Liver (tissue), 9 donors: ENCODE data around the gene STK25. TPM values are rescaled to one million over a fixed set of nuclear protein-coding genes. Genes with fewer than 3 reads are reported as not detected.

Source experiments
- DNase-seq: peaks from one replicate; pipeline ENCODE4 v3.0.0-alpha.2; 2017; ENCODE audit warnings: low spot score
- H3K27ac ChIP-seq, 2 donors: one replicate each; pipeline ENCODE4 v1.7.0; 2013; ENCODE audit warnings: inconsistent platforms in 2 of 2, low read length in 2 of 2, control low read depth in 1 of 2, low read depth in 1 of 2, mild to moderate bottlenecking in 1 of 2
- H3K27me3 ChIP-seq, 4 donors: one replicate each; pipeline versions ENCODE4 v1.6.1 to v1.7.0; 2013; ENCODE audit warnings: low read length in 3 of 4, inconsistent platforms in 1 of 4, mild to moderate bottlenecking in 1 of 4, moderate library complexity in 1 of 4; ENCODE audit not compliant: control insufficient read depth in 4 of 4, insufficient read depth in 4 of 4
- H3K36me3 ChIP-seq, 4 donors: one replicate each; pipeline versions ENCODE4 v1.6.1 to v1.7.0; 2013; ENCODE audit warnings: low read length in 3 of 4, mild to moderate bottlenecking in 3 of 4, low read depth in 1 of 4, moderate library complexity in 1 of 4; ENCODE audit not compliant: control insufficient read depth in 4 of 4, insufficient read depth in 3 of 4
- H3K4me1 ChIP-seq, 4 donors: one replicate each; pipeline versions ENCODE4 v1.6.1 to v1.7.0; 2013; ENCODE audit warnings: low read length in 3 of 4, mild to moderate bottlenecking in 3 of 4, moderate library complexity in 1 of 4; ENCODE audit not compliant: control insufficient read depth in 4 of 4, insufficient read depth in 4 of 4
- H3K4me3 ChIP-seq, 3 donors: one replicate each; pipeline versions ENCODE4 v1.6.1 to v1.7.0; 2013; ENCODE audit warnings: low read length in 3 of 3, control low read depth in 1 of 3, low read depth in 1 of 3, mild to moderate bottlenecking in 1 of 3
- H3K9ac ChIP-seq, 2 donors: one replicate each; pipeline ENCODE4 v1.7.0; 2013; ENCODE audit warnings: low read length in 2 of 2, mild to moderate bottlenecking in 2 of 2, moderate library complexity in 2 of 2, control low read depth in 1 of 2, low read depth in 1 of 2
- H3K9me3 ChIP-seq, 4 donors: one replicate each; pipeline versions ENCODE4 v1.6.1 to v1.7.0; 2013; ENCODE audit warnings: low read length in 3 of 4; ENCODE audit not compliant: control insufficient read depth in 4 of 4
- FOXA2 ChIP-seq: IDR thresholded peaks from 2 replicates; pipeline ENCODE4 v1.6.1; 2016; ENCODE audit warnings: antibody characterized with exemption
- GABPA ChIP-seq, 2 donors: IDR thresholded peaks in 1 of 2; conservative IDR thresholded peaks in 1 of 2; 2 replicates each; pipeline ENCODE4 v1.6.1; 2016; ENCODE audit warnings: antibody characterized with exemption in 2 of 2, mild to moderate bottlenecking in 1 of 2, moderate library complexity in 1 of 2
- HNF4A ChIP-seq, 2 donors: conservative IDR thresholded peaks; 2 replicates each; pipeline ENCODE4 v1.6.1; 2016; ENCODE audit warnings: antibody characterized with exemption in 2 of 2, mild to moderate bottlenecking in 2 of 2
- HNF4G ChIP-seq: IDR thresholded peaks from 2 replicates; pipeline ENCODE4 v1.6.1; 2016; ENCODE audit warnings: antibody characterized with exemption
- JUND ChIP-seq, 2 donors: IDR thresholded peaks; 2 replicates each; pipeline ENCODE4 v1.6.1; 2016; ENCODE audit warnings: antibody characterized with exemption in 2 of 2
- NR2F2 ChIP-seq: IDR thresholded peaks from 2 replicates; pipeline ENCODE4 v1.6.1; 2016; ENCODE audit warnings: antibody characterized with exemption
- RAD21 ChIP-seq, 2 donors: IDR thresholded peaks; 2 replicates each; pipeline ENCODE4 v1.6.1; 2016; ENCODE audit warnings: antibody characterized with exemption in 2 of 2, mild to moderate bottlenecking in 2 of 2
- REST ChIP-seq: IDR thresholded peaks from 2 replicates; pipeline ENCODE4 v1.6.1; 2016; ENCODE audit warnings: antibody characterized with exemption, mild to moderate bottlenecking
- RXRA ChIP-seq, 2 donors: IDR thresholded peaks; 2 replicates each; pipeline ENCODE4 v1.6.1; 2017 to 2018; ENCODE audit warnings: antibody characterized with exemption in 2 of 2, mild to moderate bottlenecking in 1 of 2
- SP1 ChIP-seq: IDR thresholded peaks from 2 replicates; pipeline ENCODE4 v1.6.1; 2018; ENCODE audit warnings: antibody characterized with exemption, mild to moderate bottlenecking
- YY1 ChIP-seq: IDR thresholded peaks from 2 replicates; pipeline ENCODE4 v1.6.1; 2016; ENCODE audit warnings: antibody characterized with exemption, mild to moderate bottlenecking
- WGBS: extraction: QIAGEN DNeasy Blood & Tissue Kit; methylation state at CpG from one replicate; pipeline ENCODE4 v1.1.7; 2013; 5-methylcytosine and 5-hydroxymethylcytosine counted together
- polyA plus RNA-seq, 2 donors: library from polyadenylated mRNA; stranded (reverse) in 1 of 2; unstranded in 1 of 2; fragments of 200-250 nt in 1 of 2; fragments of >200 nt in 1 of 2; fragmentation: Nextera tagmentation in 1 of 2; extraction: Ambion mirVana in 1 of 2; gene quantifications; one replicate each; pipeline versions ENCODE4 v1.2.1 to v1.2.3, GENCODE V29; 2013 to 2015
- total RNA-seq, 2 donors: library from RNA; depleted of rRNA; stranded (reverse); fragments of >200 nt; gene quantifications; one replicate each; pipeline ENCODE4 v1.2.3, GENCODE V29; 2014
- TF ChIP-seq, protein P1 (sequence below): IDR thresholded peaks from 2 replicates; pipeline ENCODE4 v1.6.1; 2016; ENCODE audit warnings: antibody characterized with exemption
- TF ChIP-seq, protein P2 (sequence below): IDR thresholded peaks from 2 replicates; pipeline ENCODE4 v1.6.1; 2016; ENCODE audit warnings: antibody characterized with exemption
- donor health status: healthy.
- donor health status: healthy.
- donor health status: healthy.
- donor health status: healthy.
- donor health status: healthy.

The STK25 gene
- total and polyA plus RNA-seq, 4 donors, result 43.4 to 85.6 (median 67.3) TPM

- peaks cover 0 to 1% (median 0%) of the 10 kb centered on the region in 4 donors for H3K9me3 ChIP-seq
- H3K36me3 ChIP-seq, result peaks cover 0 to 3% (median 0%) of the 10 kb centered on the region in 4 donors
- H3K27ac ChIP-seq, result no peak overlapping the region
- WGBS, result 84% methylated on average over 12 of the region's 12 CpGs
- TF ChIP-seq SP1, result no peak
- TF ChIP-seq, protein P1, sequence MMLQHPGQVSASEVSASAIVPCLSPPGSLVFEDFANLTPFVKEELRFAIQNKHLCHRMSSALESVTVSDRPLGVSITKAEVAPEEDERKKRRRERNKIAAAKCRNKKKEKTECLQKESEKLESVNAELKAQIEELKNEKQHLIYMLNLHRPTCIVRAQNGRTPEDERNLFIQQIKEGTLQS, result no peak
- TF ChIP-seq, protein P2, sequence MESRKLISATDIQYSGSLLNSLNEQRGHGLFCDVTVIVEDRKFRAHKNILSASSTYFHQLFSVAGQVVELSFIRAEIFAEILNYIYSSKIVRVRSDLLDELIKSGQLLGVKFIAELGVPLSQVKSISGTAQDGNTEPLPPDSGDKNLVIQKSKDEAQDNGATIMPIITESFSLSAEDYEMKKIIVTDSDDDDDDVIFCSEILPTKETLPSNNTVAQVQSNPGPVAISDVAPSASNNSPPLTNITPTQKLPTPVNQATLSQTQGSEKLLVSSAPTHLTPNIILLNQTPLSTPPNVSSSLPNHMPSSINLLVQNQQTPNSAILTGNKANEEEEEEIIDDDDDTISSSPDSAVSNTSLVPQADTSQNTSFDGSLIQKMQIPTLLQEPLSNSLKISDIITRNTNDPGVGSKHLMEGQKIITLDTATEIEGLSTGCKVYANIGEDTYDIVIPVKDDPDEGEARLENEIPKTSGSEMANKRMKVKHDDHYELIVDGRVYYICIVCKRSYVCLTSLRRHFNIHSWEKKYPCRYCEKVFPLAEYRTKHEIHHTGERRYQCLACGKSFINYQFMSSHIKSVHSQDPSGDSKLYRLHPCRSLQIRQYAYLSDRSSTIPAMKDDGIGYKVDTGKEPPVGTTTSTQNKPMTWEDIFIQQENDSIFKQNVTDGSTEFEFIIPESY, result no peak
- TF ChIP-seq HNF4G, result no peak
- no peak for TF ChIP-seq YY1
- no peak for TF ChIP-seq NR2F2
- TF ChIP-seq JUND (IDR thresholded peaks at IDR 0.05), result no peak
- TF ChIP-seq FOXA2, result no peak
- TF ChIP-seq HNF4A (conservative IDR thresholded peaks at IDR 0.05), result no peak
- no peak for TF ChIP-seq RXRA (IDR thresholded peaks at IDR 0.05)
- TF ChIP-seq GABPA (IDR thresholded peaks at IDR 0.05 in 1 of 2, conservative IDR thresholded peaks at IDR 0.05 in 1 of 2), result no peak
- TF ChIP-seq REST, result no peak
- DNase-seq, result no peak
- H3K4me1 ChIP-seq, result peaks cover 13 to 23% (median 20%) of the 10 kb centered on the region in 4 donors
- no peak overlapping the region for H3K9ac ChIP-seq
- H3K27me3 ChIP-seq, result peaks cover 0 to 3% (median 0%) of the 10 kb centered on the region in 4 donors
- no peak overlapping the region for H3K4me3 ChIP-seq
Observed at GRCh38 chr2:241545523-241546473, 37.4 kb upstream of the STK25 start.

DNA sequence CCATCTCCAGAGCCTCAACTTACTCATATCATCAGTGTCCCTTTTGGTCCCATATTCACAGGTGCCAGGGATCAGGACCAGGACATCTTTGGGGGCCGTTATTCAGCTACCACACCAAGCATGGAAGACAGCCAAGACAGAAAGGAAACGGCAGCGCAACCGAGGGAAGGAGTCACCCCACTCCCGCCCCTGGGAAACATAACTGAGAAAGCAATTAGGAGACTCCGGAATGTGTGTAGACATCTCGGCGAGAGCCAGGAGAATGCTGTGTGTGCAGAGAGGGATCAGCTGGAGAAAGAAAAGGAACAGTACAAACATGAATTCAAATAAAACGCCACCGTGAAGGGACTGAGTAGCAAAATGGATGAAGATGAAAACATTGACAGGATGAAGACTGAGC, 36.7 kb upstream of the STK25 start:
- Histone ChIP-seq H3K9me3 (peaks cover 0 to 1% (median 0%) of the 10 kb centered on the region in 4 donors), H3K4me3 (no peak overlapping the region), H3K9ac (no peak overlapping the region), H3K36me3 (peaks cover 0 to 3% (median 0%) of the 10 kb centered on the region in 4 donors), H3K27ac (no peak overlapping the region), H3K4me1 (peaks cover 6 to 16% (median 13%) of the 10 kb centered on the region in 4 donors), H3K27me3 (peaks cover 0 to 3% (median under 1%) of the 10 kb centered on the region in 4 donors)
- no peak for DNase-seq
- 71% methylated on average over 10 of the region's 10 CpGs for WGBS
- TF ChIP-seq, protein P1, result no peak
- TF ChIP-seq, protein P2, result no peak
- TF ChIP-seq RAD21 (IDR thresholded peaks at IDR 0.05) (no peak), NR2F2 (no peak), FOXA2 (no peak)
